NCI-H1436 treated with DMSO at 0.1 percent for 48 hours (cell line): ENCODE data around the gene ITGA3.

Experiments used
- DNase-seq: peaks from one replicate; lab custom pipeline; 2025; lab: John Stamatoyannopoulos, UW

Gene ITGA3

GRCh38 chr17:50129728-50130558 is 74.0 kb downstream of the ITGA3 start, which contains the start of gene SAMD14:
Gene SAMD14, minus strand, starts transcription at chr17:50130160. Its CDS starts 5,201 bp downstream, at chr17:50124959.
- DNase-seq, result no peak

- DNase-seq, result peak; percentile 58
These were observed 74.8 kb downstream of the ITGA3 start for GRCh38 chr17:50130559-50131305.

- no peak for DNase-seq
These were observed 76.3 kb downstream of the ITGA3 start for GRCh38 chr17:50132104-50132794.

- DNase-seq, result no peak
These were observed 77.3 kb downstream of the ITGA3 start for GRCh38 chr17:50133028-50133768.

GRCh38 chr17:50133769-50134099 is 77.8 kb downstream of the ITGA3 start:
- no peak for DNase-seq

- no peak for DNase-seq
These were observed 78.5 kb downstream of the ITGA3 start for GRCh38 chr17:50134206-50135110.

- no peak for DNase-seq
These were observed 79.6 kb downstream of the ITGA3 start for GRCh38 chr17:50135316-50136095.

DNA sequence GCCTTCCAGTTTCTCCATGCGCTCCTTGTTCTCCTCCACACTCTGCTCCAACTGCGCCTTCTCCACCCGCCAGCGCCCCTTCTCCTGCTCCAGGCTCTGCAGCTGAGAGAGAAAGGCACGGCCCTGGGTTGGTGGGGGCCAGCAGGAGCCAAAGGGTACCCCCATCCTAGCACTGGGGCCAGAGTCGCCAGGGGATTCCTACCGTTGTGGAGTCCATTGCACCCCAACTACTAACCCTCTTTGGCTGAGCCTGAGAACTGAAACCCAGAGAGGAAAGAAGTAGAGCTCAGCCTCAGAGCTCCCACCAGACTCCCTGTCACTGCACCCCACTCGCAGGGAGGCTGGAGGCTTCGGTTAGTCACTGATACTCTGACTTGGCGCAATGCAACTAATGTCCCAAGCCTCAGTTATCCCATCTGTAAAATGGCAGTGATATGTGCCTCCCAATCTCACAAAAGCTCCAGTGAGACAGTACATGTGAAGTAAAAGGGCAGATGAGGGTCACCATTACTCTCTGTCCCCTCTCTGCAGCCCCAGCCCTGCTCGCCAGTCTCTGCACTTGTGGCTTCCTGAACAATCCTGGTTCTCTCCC is 80.3 kb downstream of the ITGA3 start:
- DNase-seq, result no peak

GRCh38 chr17:50137042-50137441 is 81.1 kb downstream of the ITGA3 start:
- DNase-seq, result no peak

DNA sequence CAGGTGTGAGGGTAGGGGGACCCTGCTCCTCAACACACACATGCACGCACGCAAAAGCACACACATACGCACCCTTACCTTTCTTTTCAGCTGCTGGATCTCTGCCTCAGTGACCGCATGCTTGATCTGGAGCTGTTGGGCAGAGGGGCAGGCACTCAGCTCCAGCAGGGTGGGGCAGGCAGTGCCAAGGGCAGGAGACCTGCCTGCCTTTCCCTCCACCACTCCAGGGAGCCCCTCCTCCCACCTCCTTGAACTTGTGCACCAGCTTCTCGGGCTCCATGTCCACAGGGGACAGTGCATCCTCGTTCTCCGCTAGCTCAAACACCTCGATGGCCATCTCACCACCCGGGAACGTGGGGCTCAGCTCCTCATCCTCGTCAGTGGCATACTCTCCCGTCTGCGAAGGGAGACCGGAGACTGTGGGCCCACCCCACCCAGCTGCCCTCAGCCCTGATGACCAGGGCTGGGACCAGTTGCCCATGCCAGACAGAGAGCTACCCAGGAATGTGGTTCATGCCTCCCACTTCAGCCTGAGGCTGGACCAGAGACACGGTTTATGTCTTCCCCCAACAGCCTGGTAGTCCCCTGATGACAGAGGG is 83.4 kb downstream of the ITGA3 start:
- DNase-seq, result no peak
